ENCODE measurements around the gene INTS1. TPM values are rescaled to one million over a fixed set of nuclear protein-coding genes. Genes with fewer than 3 reads are reported as not detected.

Gene INTS1
- total and polyA plus RNA-seq, 10 of the 15 experiments (the other 5 are each of a cell fraction or from before 2014, with no cell fraction given), result 0.52 to 89.0 (median 15.1) TPM

- Histone ChIP-seq H2AFZ (ENCODE audit: control insufficient read depth, low read depth, low read length) (no peak overlapping the region), H3K79me2 (ENCODE audit: control insufficient read depth, insufficient read depth, low read length) (no peaks in the 10 kb centered on the region), H3K36me3 (ENCODE audit: control insufficient read depth in 2 of 2, insufficient read depth in 2 of 2, low read length in 1 of 2) (no peaks in the 10 kb centered on the region), H3K4me2 (ENCODE audit: control insufficient read depth, insufficient read depth) (no peak overlapping the region), H3K9me3 (replicated peaks; ENCODE audit: control insufficient read depth, insufficient read depth, low read length) (no peaks in the 10 kb centered on the region), H4K20me1 (ENCODE audit: control insufficient read depth, insufficient read depth) (no peaks in the 10 kb centered on the region), H3K27me3 (replicated peaks in 1 of 2; ENCODE audit: control insufficient read depth in 2 of 2, insufficient read depth in 2 of 2, low read length in 1 of 2) (no peaks in the 10 kb centered on the region; a peak in 1 of 4 replicates), H3K4me3 (no peak overlapping the region), H3K27ac (ENCODE audit: control insufficient read depth, insufficient read depth) (no peak overlapping the region), H3K9ac (ENCODE audit: control insufficient read depth, insufficient read depth, low read length) (no peak overlapping the region), H3K4me1 (ENCODE audit: control insufficient read depth, insufficient read depth, low read length) (no peaks in the 10 kb centered on the region)
- ATAC-seq, result no peak
- intact Hi-C loops (cut with micrococcal nuclease; ENCODE audit: unreplicated experiment), result no loop called here
- 67% methylated on average over 31 of the region's 31 CpGs for WGBS (ENCODE audit: insufficient coverage, insufficient replicate concordance, low lambda C conversion rate, missing lambda C conversion rate)
- DNase-seq (ENCODE audit: low read depth, low spot score), result no peak
- ChIA-PET RAD21 (ENCODE audit: unreplicated experiment) (no interaction called here), POLR2A (no interaction called here), SMC1A (ENCODE audit: uncharacterized antibody, unreplicated experiment) (no interaction called here), CTCF (interaction anchor here (0.6 to 1.0 kb wide), 2 partner anchors 13 to 35 kb away, joined by 3 read pairs; no protein-coding TSS in a partner anchor)
- BruUV-seq (replicated peaks), result no TSS peak
- in situ Hi-C loops (cut with MboI), result no loop called here
- FAIRE-seq, result no peak
- TF ChIP-seq RAD21 (IDR thresholded peaks at IDR 0.05; ENCODE audit: insufficient read depth, low read depth, low read length) (peak; percentile 16; the same call in 1 of the 2 replicates), NRF1 (conservative IDR thresholded peaks at IDR 0.05; ENCODE audit: low read depth, low read length) (no peak)
Measured at GRCh38 chr7:1439373-1440363, 64.5 kb downstream of the INTS1 start.

GRCh38 chr7:1438821-1439220 is 65.4 kb downstream of the INTS1 start:
- H3K9me3 ChIP-seq (replicated peaks; ENCODE audit: control insufficient read depth, insufficient read depth, low read length), result no peaks in the 10 kb centered on the region
- H3K4me2 ChIP-seq (ENCODE audit: control insufficient read depth, insufficient read depth), result no peak overlapping the region
- H3K27ac ChIP-seq (ENCODE audit: control insufficient read depth, insufficient read depth), result no peak overlapping the region
- H2AFZ ChIP-seq (ENCODE audit: control insufficient read depth, low read depth, low read length), result no peak overlapping the region
- DNase-seq (ENCODE audit: low read depth, low spot score) (no peak), ATAC-seq (no peak), FAIRE-seq (no peak)
- intact Hi-C loops (cut with micrococcal nuclease; ENCODE audit: unreplicated experiment), result no loop called here
- no peaks in the 10 kb centered on the region for H3K4me1 ChIP-seq (ENCODE audit: control insufficient read depth, insufficient read depth, low read length)
- RAD21 ChIA-PET (ENCODE audit: unreplicated experiment), result interaction anchor here (1.1 kb wide), 1 partner anchor 35 kb away, joined by 4 read pairs; no protein-coding TSS in a partner anchor
- H3K9ac ChIP-seq (ENCODE audit: control insufficient read depth, insufficient read depth, low read length), result no peak overlapping the region
- no peaks in the 10 kb centered on the region for H3K36me3 ChIP-seq (ENCODE audit: control insufficient read depth in 2 of 2, insufficient read depth in 2 of 2, low read length in 1 of 2)
- H3K79me2 ChIP-seq (ENCODE audit: control insufficient read depth, insufficient read depth, low read length), result no peaks in the 10 kb centered on the region
- 47% methylated on average over 12 of the region's 15 CpGs for WGBS (ENCODE audit: insufficient coverage, insufficient replicate concordance, low lambda C conversion rate, missing lambda C conversion rate)
- TF ChIP-seq CHD1 (IDR thresholded peaks at IDR 0.05; ENCODE audit: low read depth, low read length) (no peak), SREBF1 (IDR thresholded peaks at IDR 0.05; ENCODE audit: low read length) (no peak), MAX (IDR thresholded peaks at IDR 0.05; ENCODE audit: low read depth, low read length) (no peak), CBFB (IDR thresholded peaks at IDR 0.05; ENCODE audit: low read depth) (no peak)
- in situ Hi-C loops (cut with MboI), result no loop called here
- H3K27me3 ChIP-seq (replicated peaks in 1 of 2; ENCODE audit: control insufficient read depth in 2 of 2, insufficient read depth in 2 of 2, low read length in 1 of 2), result no peaks in the 10 kb centered on the region; a peak in 1 of 4 replicates
- no peaks in the 10 kb centered on the region for H4K20me1 ChIP-seq (ENCODE audit: control insufficient read depth, insufficient read depth)
- CTCF ChIA-PET, result interaction anchor here (0.6 kb wide), 1 partner anchor 14 kb away, joined by 3 read pairs; no protein-coding TSS in a partner anchor
- SMC1A ChIA-PET (ENCODE audit: uncharacterized antibody, unreplicated experiment), result no interaction called here
- POLR2A ChIA-PET, result no interaction called here
- H3K4me3 ChIP-seq, result no peak overlapping the region
- no TSS peak for BruUV-seq (replicated peaks)

Data from GM12878 (cell line).